A673 (cell line): ENCODE results near the gene LCT. TPM values are rescaled to one million over a fixed set of nuclear protein-coding genes. Genes with fewer than 3 reads are reported as not detected.

Source experiments
- BruUV-seq: library from RNA; stranded (reverse); fragments of 400-500 nt; replicated peaks from 2 replicates; lab custom pipeline; 2021; lab: Mats Ljungman, UMichigan
- CTCF ChIA-PET: fragments of 300-600 bp; sonication (Branson Sonifier 250); formaldehyde crosslinking; loops from one replicate; lab custom pipeline; 2022; ENCODE audit warnings: antibody characterized with exemption; lab: Charles Lee
- POLR2A ChIA-PET: fragments of 300-600 bp; sonication (Branson Sonifier 250); formaldehyde crosslinking; loops from one replicate; lab custom pipeline; 2022; ENCODE audit warnings: antibody characterized with exemption; ENCODE audit not compliant: low non-redundant PET; lab: Charles Lee
- DNase-seq: peaks from one replicate; pipeline ENCODE4 v3.0.0-alpha.2; 2015; ENCODE audit warnings: low spot score
- H3K27ac ChIP-seq: fragments of 200-600 bp; sonication (generic); 2 replicates; pipeline ENCODE4 v1.5.1; 2016; ENCODE audit warnings: mixed run types, low read depth, mild to moderate bottlenecking, mixed read lengths, antibody characterized with exemption, low read length; ENCODE audit not compliant: poor library complexity, severe bottlenecking
- H3K27me3 ChIP-seq: fragments of 200-600 bp; sonication (generic); replicated peaks from 2 replicates; pipeline ENCODE4 v1.6.1; 2017; ENCODE audit warnings: mixed run types, low read depth, mild to moderate bottlenecking, mixed read lengths, antibody characterized with exemption, low read length; ENCODE audit not compliant: insufficient read depth, poor library complexity
- H3K36me3 ChIP-seq: fragments of 200-600 bp; sonication (generic); 2 replicates; pipeline ENCODE4 v1.6.1; 2016; ENCODE audit warnings: mixed run types, mild to moderate bottlenecking, mixed read lengths, antibody characterized with exemption, low read length; ENCODE audit not compliant: insufficient read depth, poor library complexity, severe bottlenecking
- H3K4me1 ChIP-seq: fragments of 200-600 bp; sonication (generic); 2 replicates; pipeline ENCODE4 v1.6.1; 2017; ENCODE audit warnings: mixed run types, mild to moderate bottlenecking, mixed read lengths, antibody characterized with exemption, low read length; ENCODE audit not compliant: insufficient read depth, poor library complexity, severe bottlenecking
- H3K4me3 ChIP-seq: fragments of 200-600 bp; sonication (generic); 2 replicates; pipeline ENCODE4 v1.5.1; 2016; ENCODE audit warnings: low read depth, mixed run types, mild to moderate bottlenecking, mixed read lengths, low read length; ENCODE audit not compliant: poor library complexity, severe bottlenecking
- H3K9me3 ChIP-seq: fragments of 200-600 bp; sonication (generic); 2 replicates; pipeline ENCODE4 v1.6.1; 2016; ENCODE audit warnings: mixed run types, low read depth, mild to moderate bottlenecking, mixed read lengths, antibody characterized with exemption, low read length; ENCODE audit not compliant: poor library complexity, severe bottlenecking
- CTCF ChIP-seq: fragments of 300-800, 200-600 bp; sonication (generic); conservative IDR thresholded peaks from 2 replicates; pipeline ENCODE4 v1.5.1; 2017; ENCODE audit warnings: low read depth, mild to moderate bottlenecking, antibody characterized with exemption, low read length, moderate library complexity, mixed read lengths
- EZH2 ChIP-seq: fragments of 200-600 bp; sonication (generic); IDR thresholded peaks from 2 replicates; pipeline ENCODE4 v1.6.1; 2017; ENCODE audit warnings: borderline replicate concordance, low read depth, mild to moderate bottlenecking, mixed read lengths, antibody characterized with exemption, low read length; ENCODE audit not compliant: poor library complexity, severe bottlenecking
- intact Hi-C: fragments of 100-400 bp; cut with micrococcal nuclease; formaldehyde crosslinking; loops from one replicate; pipeline ENCODE4 v1.10.0; 2022; ENCODE audit not compliant: unreplicated experiment
- total RNA-seq: library from RNA; stranded (reverse); gene quantifications from 2 replicates; pipeline ENCODE4 v1.2.3, GENCODE V29; 2021

LCT gene
- total RNA-seq, 1 experiment from 2014 or later, result 0.39 TPM

DNA sequence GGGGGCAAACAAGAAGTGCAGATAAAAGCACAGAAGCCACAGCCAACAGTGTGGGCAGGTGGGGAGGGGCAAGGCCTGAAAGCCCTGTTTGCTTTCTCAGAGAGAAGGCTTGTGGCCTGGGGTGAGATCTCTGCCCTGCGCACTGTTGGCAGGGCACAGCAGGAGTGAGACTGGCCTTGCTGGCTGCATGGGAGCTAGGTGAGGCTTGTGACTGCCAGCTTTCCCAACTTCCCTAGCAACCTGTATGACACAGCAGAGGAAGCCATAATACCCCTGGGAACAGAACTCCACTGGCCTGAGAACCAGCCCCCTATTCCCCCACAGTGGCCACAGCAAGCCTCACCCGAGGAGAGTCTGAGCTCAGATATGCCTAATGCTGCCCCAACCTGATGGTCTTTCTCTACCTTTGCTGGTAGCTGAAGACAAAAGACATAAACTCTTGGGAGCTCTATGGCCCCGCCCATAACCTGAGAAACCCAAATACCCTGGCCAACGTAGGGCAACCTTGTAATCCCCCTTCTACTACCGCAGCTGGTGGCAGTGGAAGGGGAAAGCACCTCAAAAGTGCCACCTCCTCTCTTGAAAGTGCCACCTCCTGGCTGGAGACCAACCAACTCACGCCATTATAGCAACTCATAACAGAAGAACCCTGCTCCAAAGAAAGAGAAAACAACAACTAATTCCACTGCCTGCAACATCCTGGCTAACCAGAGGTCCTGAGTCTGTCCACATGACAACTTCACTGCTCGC lies 44.4 kb downstream of the LCT start:
- POLR2A ChIA-PET, result no interaction called here
- CTCF ChIA-PET, result no interaction called here
- H3K4me3 ChIP-seq, result no peak overlapping the region
- no peaks in the 10 kb centered on the region for H3K36me3 ChIP-seq
- H3K9me3 ChIP-seq, result no peaks in the 10 kb centered on the region
- no peak for TF ChIP-seq CTCF
- no peak for TF ChIP-seq EZH2
- H3K27ac ChIP-seq, result no peak overlapping the region
- no peaks in the 10 kb centered on the region for H3K27me3 ChIP-seq
- intact Hi-C loops, result no loop called here
- H3K4me1 ChIP-seq, result no peaks in the 10 kb centered on the region
- BruUV-seq, result no TSS peak
- no peak for DNase-seq

GRCh38 chr2:135791418-135792190 lies 45.4 kb downstream of the LCT start:
- CTCF ChIA-PET, result no interaction called here

GRCh38 chr2:135790423-135790822 lies 46.6 kb downstream of the LCT start:
- Histone ChIP-seq H3K36me3 (peaks cover 9% of the 10 kb centered on the region), H3K4me3 (no peak overlapping the region), H3K9me3 (no peaks in the 10 kb centered on the region), H3K4me1 (no peaks in the 10 kb centered on the region), H3K27ac (no peak overlapping the region), H3K27me3 (no peaks in the 10 kb centered on the region)
- CTCF ChIA-PET, result no interaction called here
- no TSS peak for BruUV-seq
- intact Hi-C loops, result no loop called here
- TF ChIP-seq EZH2 (no peak), CTCF (no peak)
- DNase-seq, result no peak
- POLR2A ChIA-PET, result no interaction called here

More at GRCh38 chr2:135791418-135792190, 45.4 kb downstream of the LCT start:
- no peaks in the 10 kb centered on the region for H3K27me3 ChIP-seq
- TF ChIP-seq CTCF (no peak), EZH2 (no peak)
- no peaks in the 10 kb centered on the region for H3K9me3 ChIP-seq
- no peaks in the 10 kb centered on the region for H3K36me3 ChIP-seq
- no peak for DNase-seq
- BruUV-seq, result no TSS peak
- POLR2A ChIA-PET, result no interaction called here
- H3K4me1 ChIP-seq, result no peaks in the 10 kb centered on the region
- intact Hi-C loops, result no loop called here
- H3K4me3 ChIP-seq, result no peak overlapping the region
- no peak overlapping the region for H3K27ac ChIP-seq
